ENCODE measurements around the gene SLC16A9. TPM values are rescaled to one million over a fixed set of nuclear protein-coding genes. Genes with fewer than 3 reads are reported as not detected.

Gene SLC16A9
- total RNA-seq, 1 experiment from 2014 or later: 0.13 TPM

DNA sequence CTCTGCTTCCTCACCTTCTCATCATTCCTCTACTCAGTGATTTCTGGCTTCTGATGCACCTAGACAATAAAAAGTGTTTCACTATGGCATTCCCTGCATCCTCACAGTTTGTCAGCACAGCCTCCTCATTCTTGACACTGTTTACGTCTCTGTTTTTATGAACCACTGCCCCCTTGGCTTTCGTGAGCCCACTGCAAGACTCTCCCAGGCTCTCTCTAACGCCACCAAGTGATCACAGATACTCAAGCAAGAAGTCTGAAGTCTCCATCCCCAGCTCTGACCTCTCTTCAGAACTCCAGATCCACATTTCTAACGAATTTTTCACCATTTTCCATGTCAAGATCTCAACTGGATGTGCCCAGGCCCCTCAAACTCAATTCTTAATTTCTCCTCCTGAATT lies 8.9 kb downstream of the SLC16A9 start:
- in situ Hi-C loops (cut with HindIII; ENCODE audit: low pct_unique_long_range_greater_than_20kb, low sequenced_read_pairs): no loop called here
- Histone ChIP-seq H3K4me3 (ENCODE audit: low read depth in 2 of 2, low read length in 2 of 2) (no peak overlapping the region), H3K36me3 (ENCODE audit: control insufficient read depth, insufficient read depth, low read length) (no peaks in the 10 kb centered on the region), H3K4me1 (ENCODE audit: control insufficient read depth, insufficient read depth, low read length) (no peaks in the 10 kb centered on the region), H3K27me3 (ENCODE audit: control insufficient read depth, insufficient read depth, low read length) (peaks cover 18% of the 10 kb centered on the region), H3K9me3 (ENCODE audit: control insufficient read depth, insufficient read depth, low read depth, low read length) (no peaks in the 10 kb centered on the region), H3K27ac (ENCODE audit: low read length) (no peak overlapping the region)
- TF ChIP-seq, protein P1, sequence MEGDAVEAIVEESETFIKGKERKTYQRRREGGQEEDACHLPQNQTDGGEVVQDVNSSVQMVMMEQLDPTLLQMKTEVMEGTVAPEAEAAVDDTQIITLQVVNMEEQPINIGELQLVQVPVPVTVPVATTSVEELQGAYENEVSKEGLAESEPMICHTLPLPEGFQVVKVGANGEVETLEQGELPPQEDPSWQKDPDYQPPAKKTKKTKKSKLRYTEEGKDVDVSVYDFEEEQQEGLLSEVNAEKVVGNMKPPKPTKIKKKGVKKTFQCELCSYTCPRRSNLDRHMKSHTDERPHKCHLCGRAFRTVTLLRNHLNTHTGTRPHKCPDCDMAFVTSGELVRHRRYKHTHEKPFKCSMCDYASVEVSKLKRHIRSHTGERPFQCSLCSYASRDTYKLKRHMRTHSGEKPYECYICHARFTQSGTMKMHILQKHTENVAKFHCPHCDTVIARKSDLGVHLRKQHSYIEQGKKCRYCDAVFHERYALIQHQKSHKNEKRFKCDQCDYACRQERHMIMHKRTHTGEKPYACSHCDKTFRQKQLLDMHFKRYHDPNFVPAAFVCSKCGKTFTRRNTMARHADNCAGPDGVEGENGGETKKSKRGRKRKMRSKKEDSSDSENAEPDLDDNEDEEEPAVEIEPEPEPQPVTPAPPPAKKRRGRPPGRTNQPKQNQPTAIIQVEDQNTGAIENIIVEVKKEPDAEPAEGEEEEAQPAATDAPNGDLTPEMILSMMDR (IDR thresholded peaks at IDR 0.05): 0 out of 2 replicates have a peak, but pooled peaks have one; percentile 7
- TF ChIP-seq TCF7L2 (IDR thresholded peaks at IDR 0.05; ENCODE audit: low read depth, low read length): no peak
- ChIA-PET POLR2A (no interaction called here), CTCF (no interaction called here)
- ATAC-seq (no peak), DNase-seq (ENCODE audit: low read depth, low spot score) (no peak)
- no TSS peak for BruUV-seq (replicated peaks)
- intact Hi-C loops (cut with micrococcal nuclease; ENCODE audit: unreplicated experiment): no loop called here

DNA sequence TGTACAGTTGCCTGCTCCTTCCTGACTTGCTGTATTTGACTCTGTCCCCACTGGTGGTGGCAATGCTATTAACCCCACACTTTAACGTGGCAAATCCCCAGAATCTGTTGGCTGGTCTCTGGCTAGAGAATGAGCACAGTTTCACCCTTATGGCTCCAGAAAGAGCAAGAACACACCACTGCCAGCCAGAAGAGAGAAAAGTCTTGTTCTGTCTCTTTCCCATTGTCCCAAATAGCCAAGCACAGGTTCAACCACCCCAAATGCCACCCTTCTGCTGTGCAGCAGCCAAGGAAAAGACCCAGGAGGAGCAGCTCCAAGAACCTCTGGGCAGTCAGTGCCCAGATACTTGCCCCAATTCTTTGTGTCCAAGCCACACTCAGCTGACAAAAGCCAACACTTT lies 11.3 kb downstream of the SLC16A9 start:
- intact Hi-C loops (cut with micrococcal nuclease; ENCODE audit: unreplicated experiment) (no loop called here), in situ Hi-C loops (cut with HindIII; ENCODE audit: low pct_unique_long_range_greater_than_20kb, low sequenced_read_pairs) (no loop called here)
- CTCF ChIA-PET: no interaction called here
- Histone ChIP-seq H3K27ac (ENCODE audit: low read length) (no peak overlapping the region), H3K9me3 (ENCODE audit: control insufficient read depth, insufficient read depth, low read depth, low read length) (no peaks in the 10 kb centered on the region), H3K4me3 (ENCODE audit: low read depth in 2 of 2, low read length in 2 of 2) (no peak overlapping the region), H3K27me3 (ENCODE audit: control insufficient read depth, insufficient read depth, low read length) (peaks cover 17% of the 10 kb centered on the region), H3K36me3 (ENCODE audit: control insufficient read depth, insufficient read depth, low read length) (no peaks in the 10 kb centered on the region), H3K4me1 (ENCODE audit: control insufficient read depth, insufficient read depth, low read length) (no peaks in the 10 kb centered on the region)
- TF ChIP-seq, protein P1 (IDR thresholded peaks at IDR 0.05): no peak
- no peak for TF ChIP-seq TCF7L2 (IDR thresholded peaks at IDR 0.05; ENCODE audit: low read depth, low read length)
- TF ChIP-seq SIN3A (IDR thresholded peaks at IDR 0.05; ENCODE audit: borderline replicate concordance, insufficient read depth, low read depth, low read length): no peak
- no peak for TF ChIP-seq POLR2AphosphoS5 (IDR thresholded peaks at IDR 0.05; ENCODE audit: low read depth, low read length)
- TF ChIP-seq, protein P2, sequence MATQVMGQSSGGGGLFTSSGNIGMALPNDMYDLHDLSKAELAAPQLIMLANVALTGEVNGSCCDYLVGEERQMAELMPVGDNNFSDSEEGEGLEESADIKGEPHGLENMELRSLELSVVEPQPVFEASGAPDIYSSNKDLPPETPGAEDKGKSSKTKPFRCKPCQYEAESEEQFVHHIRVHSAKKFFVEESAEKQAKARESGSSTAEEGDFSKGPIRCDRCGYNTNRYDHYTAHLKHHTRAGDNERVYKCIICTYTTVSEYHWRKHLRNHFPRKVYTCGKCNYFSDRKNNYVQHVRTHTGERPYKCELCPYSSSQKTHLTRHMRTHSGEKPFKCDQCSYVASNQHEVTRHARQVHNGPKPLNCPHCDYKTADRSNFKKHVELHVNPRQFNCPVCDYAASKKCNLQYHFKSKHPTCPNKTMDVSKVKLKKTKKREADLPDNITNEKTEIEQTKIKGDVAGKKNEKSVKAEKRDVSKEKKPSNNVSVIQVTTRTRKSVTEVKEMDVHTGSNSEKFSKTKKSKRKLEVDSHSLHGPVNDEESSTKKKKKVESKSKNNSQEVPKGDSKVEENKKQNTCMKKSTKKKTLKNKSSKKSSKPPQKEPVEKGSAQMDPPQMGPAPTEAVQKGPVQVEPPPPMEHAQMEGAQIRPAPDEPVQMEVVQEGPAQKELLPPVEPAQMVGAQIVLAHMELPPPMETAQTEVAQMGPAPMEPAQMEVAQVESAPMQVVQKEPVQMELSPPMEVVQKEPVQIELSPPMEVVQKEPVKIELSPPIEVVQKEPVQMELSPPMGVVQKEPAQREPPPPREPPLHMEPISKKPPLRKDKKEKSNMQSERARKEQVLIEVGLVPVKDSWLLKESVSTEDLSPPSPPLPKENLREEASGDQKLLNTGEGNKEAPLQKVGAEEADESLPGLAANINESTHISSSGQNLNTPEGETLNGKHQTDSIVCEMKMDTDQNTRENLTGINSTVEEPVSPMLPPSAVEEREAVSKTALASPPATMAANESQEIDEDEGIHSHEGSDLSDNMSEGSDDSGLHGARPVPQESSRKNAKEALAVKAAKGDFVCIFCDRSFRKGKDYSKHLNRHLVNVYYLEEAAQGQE (IDR thresholded peaks at IDR 0.05; ENCODE audit: insufficient read depth in 1 of 2, low read depth in 2 of 2, low read length in 1 of 2): no peak
- BruUV-seq (replicated peaks): no TSS peak
- DNase-seq (ENCODE audit: low read depth, low spot score) (no peak), ATAC-seq (no peak)
- POLR2A ChIA-PET: no interaction called here

DNA sequence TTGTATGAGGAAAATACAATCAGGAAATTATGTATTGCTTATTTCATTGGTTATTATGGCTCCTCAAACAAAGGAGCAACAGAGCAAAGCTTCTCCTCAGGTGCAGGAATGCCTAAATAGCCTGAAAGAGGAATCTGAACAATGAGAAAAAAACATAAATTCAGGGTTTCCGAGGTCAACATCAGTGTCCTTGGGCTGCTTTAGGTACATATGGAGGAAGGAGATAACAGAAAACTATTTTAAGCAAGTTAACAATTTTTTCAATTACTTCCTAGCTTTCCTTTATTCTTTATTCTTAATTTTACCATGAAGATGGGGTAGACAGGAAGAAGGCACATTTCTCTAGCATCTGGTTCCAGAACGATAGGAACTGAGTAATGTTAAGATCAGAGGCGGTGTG lies 14.0 kb downstream of the SLC16A9 start:
- Histone ChIP-seq H3K27ac (ENCODE audit: low read length) (no peak overlapping the region), H3K36me3 (ENCODE audit: control insufficient read depth, insufficient read depth, low read length) (no peaks in the 10 kb centered on the region), H3K4me3 (ENCODE audit: low read depth in 2 of 2, low read length in 2 of 2) (no peak overlapping the region), H3K4me1 (ENCODE audit: control insufficient read depth, insufficient read depth, low read length) (no peaks in the 10 kb centered on the region), H3K27me3 (ENCODE audit: control insufficient read depth, insufficient read depth, low read length) (no peaks in the 10 kb centered on the region; the same call in 1 of the 2 replicates), H3K9me3 (ENCODE audit: control insufficient read depth, insufficient read depth, low read depth, low read length) (no peaks in the 10 kb centered on the region)
- DNase-seq (ENCODE audit: low read depth, low spot score) (no peak), ATAC-seq (no peak)
- CTCF ChIA-PET: no interaction called here
- POLR2A ChIA-PET: no interaction called here
- TF ChIP-seq POLR2AphosphoS5 (IDR thresholded peaks at IDR 0.05; ENCODE audit: low read depth, low read length): no peak
- TF ChIP-seq TCF7L2 (IDR thresholded peaks at IDR 0.05; ENCODE audit: low read depth, low read length): no peak
- TF ChIP-seq, protein P1 (IDR thresholded peaks at IDR 0.05): no peak
- TF ChIP-seq SIN3A (IDR thresholded peaks at IDR 0.05; ENCODE audit: borderline replicate concordance, insufficient read depth, low read depth, low read length): no peak
- TF ChIP-seq, protein P2 (IDR thresholded peaks at IDR 0.05; ENCODE audit: insufficient read depth in 1 of 2, low read depth in 2 of 2, low read length in 1 of 2): no peak
- intact Hi-C loops (cut with micrococcal nuclease; ENCODE audit: unreplicated experiment): no loop called here
- BruUV-seq (replicated peaks): no TSS peak
- in situ Hi-C loops (cut with HindIII; ENCODE audit: low pct_unique_long_range_greater_than_20kb, low sequenced_read_pairs): no loop called here

Measured in Panc1 (cell line).